ENCODE results near the gene ITPR1.
"Not testable (repeated sequence)": the region's sequence is repeated elsewhere in the genome, so short reads cannot be mapped to it uniquely, and the experiment has no call there.

Gene ITPR1

GRCh38 chr3:4493014-4493940 is at the start of gene ITPR1:
Gene ITPR1, plus strand, starts transcription at chr3:4493348. Its CDS starts 23,144 bp downstream, at chr3:4516492.
- H3K4me3 ChIP-seq (ENCODE audit: low read depth, low read length), result peak within 1 kb of the TSS; percentile 84
- H3K36me3 ChIP-seq (ENCODE audit: control insufficient read depth, insufficient read depth, low read length), result no peaks in the 10 kb centered on the region
- peaks cover 41% of the 10 kb centered on the region for H3K27me3 ChIP-seq (ENCODE audit: control insufficient read depth, insufficient read depth, low read length)
- H3K4me1 ChIP-seq (ENCODE audit: control insufficient read depth, insufficient read depth, low read length), result no peaks in the 10 kb centered on the region
- H3K9ac ChIP-seq (ENCODE audit: low read depth, low read length), result peak within 1 kb of the TSS; percentile 73
- no peaks in the 10 kb centered on the region for H3K9me3 ChIP-seq (ENCODE audit: control insufficient read depth, insufficient read depth, low read length)

- Histone ChIP-seq H3K4me3 (ENCODE audit: low read depth, low read length) (no peak overlapping the region), H3K9me3 (ENCODE audit: control insufficient read depth, insufficient read depth, low read length) (no peaks in the 10 kb centered on the region), H3K4me1 (ENCODE audit: control insufficient read depth, insufficient read depth, low read length) (peaks cover 13% of the 10 kb centered on the region), H3K9ac (ENCODE audit: low read depth, low read length) (no peak overlapping the region), H3K36me3 (ENCODE audit: control insufficient read depth, insufficient read depth, low read length) (no peaks in the 10 kb centered on the region), H3K27me3 (ENCODE audit: control insufficient read depth, insufficient read depth, low read length) (no peaks in the 10 kb centered on the region)
Measured at GRCh38 chr3:4447295-4447999, 45.7 kb upstream of the ITPR1 start.

- Histone ChIP-seq H3K4me1 (ENCODE audit: control insufficient read depth, insufficient read depth, low read length) (peaks cover 13% of the 10 kb centered on the region), H3K27me3 (ENCODE audit: control insufficient read depth, insufficient read depth, low read length) (no peaks in the 10 kb centered on the region), H3K9ac (ENCODE audit: low read depth, low read length) (no peak overlapping the region), H3K9me3 (ENCODE audit: control insufficient read depth, insufficient read depth, low read length) (no peaks in the 10 kb centered on the region), H3K4me3 (ENCODE audit: low read depth, low read length) (no peak overlapping the region), H3K36me3 (ENCODE audit: control insufficient read depth, insufficient read depth, low read length) (no peaks in the 10 kb centered on the region)
Measured at GRCh38 chr3:4448187-4448586, 45.0 kb upstream of the ITPR1 start.

- H3K27me3 ChIP-seq (ENCODE audit: control insufficient read depth, insufficient read depth, low read length), result no peaks in the 10 kb centered on the region
- H3K36me3 ChIP-seq (ENCODE audit: control insufficient read depth, insufficient read depth, low read length), result no peaks in the 10 kb centered on the region
- no peak overlapping the region for H3K9ac ChIP-seq (ENCODE audit: low read depth, low read length)
- peaks cover 13% of the 10 kb centered on the region for H3K4me1 ChIP-seq (ENCODE audit: control insufficient read depth, insufficient read depth, low read length)
- H3K9me3 ChIP-seq (ENCODE audit: control insufficient read depth, insufficient read depth, low read length), result no peaks in the 10 kb centered on the region
- no peak overlapping the region for H3K4me3 ChIP-seq (ENCODE audit: low read depth, low read length)
Measured at GRCh38 chr3:4449043-4449805, 43.9 kb upstream of the ITPR1 start.

- Histone ChIP-seq H3K9ac (ENCODE audit: low read depth, low read length) (no peak overlapping the region), H3K4me3 (ENCODE audit: low read depth, low read length) (no peak overlapping the region)
Measured at GRCh38 chr3:4454142-4454541, 39.0 kb upstream of the ITPR1 start.

GRCh38 chr3:4456780-4457179 is 36.4 kb upstream of the ITPR1 start:
- not testable (repeated sequence) for H3K9ac ChIP-seq (ENCODE audit: low read depth, low read length); H3K4me1 ChIP-seq (ENCODE audit: control insufficient read depth, insufficient read depth, low read length); H3K4me3 ChIP-seq (ENCODE audit: low read depth, low read length); H3K27me3 ChIP-seq (ENCODE audit: control insufficient read depth, insufficient read depth, low read length); H3K9me3 ChIP-seq (ENCODE audit: control insufficient read depth, insufficient read depth, low read length); H3K36me3 ChIP-seq (ENCODE audit: control insufficient read depth, insufficient read depth, low read length)

More at GRCh38 chr3:4454142-4454541, 39.0 kb upstream of the ITPR1 start:
- Histone ChIP-seq H3K9me3 (ENCODE audit: control insufficient read depth, insufficient read depth, low read length) (no peaks in the 10 kb centered on the region), H3K36me3 (ENCODE audit: control insufficient read depth, insufficient read depth, low read length) (no peaks in the 10 kb centered on the region), H3K4me1 (ENCODE audit: control insufficient read depth, insufficient read depth, low read length) (no peaks in the 10 kb centered on the region), H3K27me3 (ENCODE audit: control insufficient read depth, insufficient read depth, low read length) (no peaks in the 10 kb centered on the region)

GRCh38 chr3:4458961-4459360 is 34.2 kb upstream of the ITPR1 start:
- no peaks in the 10 kb centered on the region for H3K36me3 ChIP-seq (ENCODE audit: control insufficient read depth, insufficient read depth, low read length)
- H3K4me1 ChIP-seq (ENCODE audit: control insufficient read depth, insufficient read depth, low read length), result no peaks in the 10 kb centered on the region
- H3K9ac ChIP-seq (ENCODE audit: low read depth, low read length), result no peak overlapping the region
- no peaks in the 10 kb centered on the region for H3K9me3 ChIP-seq (ENCODE audit: control insufficient read depth, insufficient read depth, low read length)
- no peaks in the 10 kb centered on the region for H3K27me3 ChIP-seq (ENCODE audit: control insufficient read depth, insufficient read depth, low read length)
- no peak overlapping the region for H3K4me3 ChIP-seq (ENCODE audit: low read depth, low read length)

GRCh38 chr3:4460334-4460733 is 32.8 kb upstream of the ITPR1 start:
- Histone ChIP-seq H3K9me3 (ENCODE audit: control insufficient read depth, insufficient read depth, low read length) (no peaks in the 10 kb centered on the region), H3K4me3 (ENCODE audit: low read depth, low read length) (no peak overlapping the region), H3K4me1 (ENCODE audit: control insufficient read depth, insufficient read depth, low read length) (no peaks in the 10 kb centered on the region), H3K36me3 (ENCODE audit: control insufficient read depth, insufficient read depth, low read length) (no peaks in the 10 kb centered on the region), H3K9ac (ENCODE audit: low read depth, low read length) (no peak overlapping the region), H3K27me3 (ENCODE audit: control insufficient read depth, insufficient read depth, low read length) (no peaks in the 10 kb centered on the region)

GRCh38 chr3:4461468-4462090 is 31.6 kb upstream of the ITPR1 start:
- H3K27me3 ChIP-seq (ENCODE audit: control insufficient read depth, insufficient read depth, low read length), result no peaks in the 10 kb centered on the region
- H3K9me3 ChIP-seq (ENCODE audit: control insufficient read depth, insufficient read depth, low read length), result no peaks in the 10 kb centered on the region
- H3K4me3 ChIP-seq (ENCODE audit: low read depth, low read length), result no peak overlapping the region
- H3K4me1 ChIP-seq (ENCODE audit: control insufficient read depth, insufficient read depth, low read length), result no peaks in the 10 kb centered on the region
- H3K36me3 ChIP-seq (ENCODE audit: control insufficient read depth, insufficient read depth, low read length), result no peaks in the 10 kb centered on the region
- no peak overlapping the region for H3K9ac ChIP-seq (ENCODE audit: low read depth, low read length)

- peaks cover 2% of the 10 kb centered on the region for H3K4me1 ChIP-seq (ENCODE audit: control insufficient read depth, insufficient read depth, low read length)
- H3K27me3 ChIP-seq (ENCODE audit: control insufficient read depth, insufficient read depth, low read length), result no peaks in the 10 kb centered on the region
- no peak overlapping the region for H3K9ac ChIP-seq (ENCODE audit: low read depth, low read length)
- no peaks in the 10 kb centered on the region for H3K9me3 ChIP-seq (ENCODE audit: control insufficient read depth, insufficient read depth, low read length)
- no peaks in the 10 kb centered on the region for H3K36me3 ChIP-seq (ENCODE audit: control insufficient read depth, insufficient read depth, low read length)
- no peak overlapping the region for H3K4me3 ChIP-seq (ENCODE audit: low read depth, low read length)
Measured at GRCh38 chr3:4462369-4463040, 30.6 kb upstream of the ITPR1 start.

- no peaks in the 10 kb centered on the region for H3K9me3 ChIP-seq (ENCODE audit: control insufficient read depth, insufficient read depth, low read length)
- H3K9ac ChIP-seq (ENCODE audit: low read depth, low read length), result no peak overlapping the region
- peaks cover 2% of the 10 kb centered on the region for H3K4me1 ChIP-seq (ENCODE audit: control insufficient read depth, insufficient read depth, low read length)
- no peaks in the 10 kb centered on the region for H3K36me3 ChIP-seq (ENCODE audit: control insufficient read depth, insufficient read depth, low read length)
- no peak overlapping the region for H3K4me3 ChIP-seq (ENCODE audit: low read depth, low read length)
- H3K27me3 ChIP-seq (ENCODE audit: control insufficient read depth, insufficient read depth, low read length), result no peaks in the 10 kb centered on the region
Measured at GRCh38 chr3:4464576-4464975, 28.6 kb upstream of the ITPR1 start.

Measured in iPS-15b (cell line).